Activated CD8-positive, alpha-beta T cell treated with anti-CD3 and anti-CD28 coated beads for 36 hours (primary cell): ENCODE data around the gene ANXA2. TPM values are rescaled to one million over a fixed set of nuclear protein-coding genes. Genes with fewer than 3 reads are reported as not detected.

Experiments
- ATAC-seq: fragments of 200-7000 bp; cut with Tn5 transposase; one replicate; pipeline ENCODE4 v1.10.0; 2021; ENCODE audit warnings: mild to moderate bottlenecking, moderate library complexity
- CTCF ChIA-PET: fragments of 350-600 bp; sonication (Branson Sonifier 250); formaldehyde crosslinking; loops from one replicate; lab custom pipeline; 2021; ENCODE audit warnings: antibody characterized with exemption; lab: Charles Lee
- POLR2A ChIA-PET: fragments of 350-600 bp; sonication (Branson Sonifier 250); formaldehyde crosslinking; loops from one replicate; lab custom pipeline; 2021; ENCODE audit warnings: antibody characterized with exemption; lab: Charles Lee
- DNase-seq: peaks from one replicate; pipeline ENCODE4 v3.0.0-alpha.2; 2020
- H3K27ac Mint-ChIP-seq: one replicate; pipeline ENCODE4 v1.8.0; 2021; ENCODE audit warnings: mild to moderate bottlenecking, mixed read lengths
- H3K27me3 Mint-ChIP-seq: one replicate; pipeline ENCODE4 v1.8.0; 2021; ENCODE audit warnings: mixed read lengths
- H3K36me3 Mint-ChIP-seq: one replicate; pipeline ENCODE4 v1.8.0; 2021; ENCODE audit warnings: low read depth, mixed read lengths
- H3K4me1 Mint-ChIP-seq: one replicate; pipeline ENCODE4 v1.8.0; 2021; ENCODE audit warnings: low read depth, mixed read lengths
- H3K4me3 Mint-ChIP-seq: one replicate; pipeline ENCODE4 v1.8.0; 2021; ENCODE audit warnings: mild to moderate bottlenecking, moderate library complexity, mixed read lengths
- H3K9me3 Mint-ChIP-seq: one replicate; pipeline ENCODE4 v1.8.0; 2021; ENCODE audit warnings: mixed read lengths
- intact Hi-C: fragments of 100-400 bp; cut with micrococcal nuclease; formaldehyde crosslinking; loops from one replicate; pipeline ENCODE4 v1.10.0; 2022
- total RNA-seq, 2 experiments: library from RNA; stranded (reverse); gene quantifications; one replicate each; pipeline ENCODE4 v1.2.3, GENCODE V29; 2021
- TF ChIP-seq, protein P1 (sequence below): fragments of 200-600 bp; IDR thresholded peaks from one replicate; pipeline ENCODE4 v1.8.0; 2022; ENCODE audit warnings: antibody characterized with exemption, mild to moderate bottlenecking

Gene ANXA2
- total RNA-seq, 2 experiments from 2014 or later = 57.9 to 60.2 TPM

DNA sequence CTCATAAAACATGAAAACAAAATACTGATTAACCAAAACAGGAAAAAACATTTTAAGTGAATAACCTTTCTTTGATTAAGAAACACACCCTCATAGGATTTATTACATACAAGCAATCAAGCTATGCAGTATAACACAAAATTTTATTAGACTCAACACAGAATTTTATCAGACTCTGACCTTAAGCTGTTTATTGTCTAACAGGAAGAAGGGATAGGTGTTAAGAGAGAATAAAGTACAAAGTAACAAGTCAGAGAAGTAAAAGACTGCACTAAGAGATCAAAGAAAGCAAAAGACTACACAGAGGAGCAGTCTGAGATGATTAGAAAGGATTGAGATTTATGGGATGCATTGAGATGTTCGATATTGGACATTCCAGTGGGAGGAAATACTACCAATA lies 43.5 kb upstream of the ANXA2 start:
- no peaks in the 10 kb centered on the region for H3K9me3 Mint-ChIP-seq
- H3K4me1 Mint-ChIP-seq = peaks cover 3% of the 10 kb centered on the region
- intact Hi-C loops = no loop called here
- TF ChIP-seq, protein P1, sequence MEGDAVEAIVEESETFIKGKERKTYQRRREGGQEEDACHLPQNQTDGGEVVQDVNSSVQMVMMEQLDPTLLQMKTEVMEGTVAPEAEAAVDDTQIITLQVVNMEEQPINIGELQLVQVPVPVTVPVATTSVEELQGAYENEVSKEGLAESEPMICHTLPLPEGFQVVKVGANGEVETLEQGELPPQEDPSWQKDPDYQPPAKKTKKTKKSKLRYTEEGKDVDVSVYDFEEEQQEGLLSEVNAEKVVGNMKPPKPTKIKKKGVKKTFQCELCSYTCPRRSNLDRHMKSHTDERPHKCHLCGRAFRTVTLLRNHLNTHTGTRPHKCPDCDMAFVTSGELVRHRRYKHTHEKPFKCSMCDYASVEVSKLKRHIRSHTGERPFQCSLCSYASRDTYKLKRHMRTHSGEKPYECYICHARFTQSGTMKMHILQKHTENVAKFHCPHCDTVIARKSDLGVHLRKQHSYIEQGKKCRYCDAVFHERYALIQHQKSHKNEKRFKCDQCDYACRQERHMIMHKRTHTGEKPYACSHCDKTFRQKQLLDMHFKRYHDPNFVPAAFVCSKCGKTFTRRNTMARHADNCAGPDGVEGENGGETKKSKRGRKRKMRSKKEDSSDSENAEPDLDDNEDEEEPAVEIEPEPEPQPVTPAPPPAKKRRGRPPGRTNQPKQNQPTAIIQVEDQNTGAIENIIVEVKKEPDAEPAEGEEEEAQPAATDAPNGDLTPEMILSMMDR = no peak
- DNase-seq (no peak), ATAC-seq (no peak)
- peaks cover 7% of the 10 kb centered on the region for H3K36me3 Mint-ChIP-seq
- H3K27ac Mint-ChIP-seq = no peak overlapping the region
- ChIA-PET CTCF (interaction anchor here (1.1 to 2.1 kb wide), 3 partner anchors 81 to 113 kb away, joined by 3 to 11 read pairs (median 4); no protein-coding TSS in a partner anchor), POLR2A (no interaction called here)
- no peaks in the 10 kb centered on the region for H3K27me3 Mint-ChIP-seq
- H3K4me3 Mint-ChIP-seq = no peak overlapping the region

DNA sequence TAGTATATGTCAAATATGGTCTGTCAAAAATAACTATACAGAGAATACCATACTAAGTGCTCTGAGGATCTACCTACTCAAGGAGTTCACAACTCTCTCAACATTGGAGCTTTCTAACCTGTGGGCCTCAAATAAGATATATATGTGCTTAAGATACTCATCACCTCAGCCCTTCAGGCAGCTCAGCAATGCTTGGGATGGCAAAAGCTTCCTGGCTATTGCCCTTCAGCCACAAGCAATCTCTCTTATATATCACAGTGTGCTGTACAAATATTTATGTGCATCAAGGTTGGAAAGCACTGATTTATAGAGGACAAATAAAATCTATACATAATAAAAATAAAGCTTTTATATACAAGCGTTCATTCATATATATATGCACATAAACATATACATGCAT lies 40.9 kb upstream of the ANXA2 start:
- ATAC-seq (no peak), DNase-seq (no peak)
- intact Hi-C loops = no loop called here
- no peaks in the 10 kb centered on the region for H3K27me3 Mint-ChIP-seq
- TF ChIP-seq, protein P1 = no peak
- ChIA-PET POLR2A (no interaction called here), CTCF (interaction anchor here (0.8 to 1.6 kb wide), 3 partner anchors 10 to 110 kb away, joined by 3 to 4 read pairs (median 3); no protein-coding TSS in a partner anchor)
- peaks cover 3% of the 10 kb centered on the region for H3K4me1 Mint-ChIP-seq
- no peak overlapping the region for H3K27ac Mint-ChIP-seq
- no peaks in the 10 kb centered on the region for H3K9me3 Mint-ChIP-seq
- H3K36me3 Mint-ChIP-seq = peaks cover 15% of the 10 kb centered on the region
- no peak overlapping the region for H3K4me3 Mint-ChIP-seq

DNA sequence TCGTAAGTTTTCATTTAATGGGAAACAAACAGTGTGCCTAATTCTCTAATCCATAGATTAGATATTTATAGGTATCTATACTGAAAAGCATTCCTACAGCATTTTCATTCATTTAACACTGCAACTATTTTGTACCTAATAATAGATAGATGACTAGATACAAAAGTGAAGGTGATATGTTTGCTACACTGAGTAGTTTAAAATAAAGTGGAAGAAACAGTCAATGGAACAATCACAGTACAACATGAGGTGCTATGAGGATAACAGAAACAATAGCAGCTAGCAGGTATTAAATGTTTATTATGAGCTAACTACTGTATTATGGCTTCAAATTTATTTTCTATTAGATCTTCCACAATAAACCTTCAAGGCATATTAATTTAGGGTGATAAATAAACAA lies 31.1 kb upstream of the ANXA2 start:
- Mint-ChIP-seq H3K27ac (no peak overlapping the region), H3K36me3 (peaks cover 37% of the 10 kb centered on the region), H3K9me3 (no peaks in the 10 kb centered on the region), H3K27me3 (no peaks in the 10 kb centered on the region), H3K4me3 (no peak overlapping the region), H3K4me1 (peaks cover under 1% of the 10 kb centered on the region)
- ATAC-seq = no peak
- DNase-seq = no peak
- POLR2A ChIA-PET = interaction anchor here (1.0 kb wide), 1 partner anchor 31 kb away, joined by 4 read pairs; the partner anchor contains the start of gene ANXA2
- TF ChIP-seq, protein P1 = no peak
- intact Hi-C loops = no loop called here
- CTCF ChIA-PET = no interaction called here

GRCh38 chr15:60426870-60427508 lies 29.2 kb upstream of the ANXA2 start:
- POLR2A ChIA-PET = interaction anchor here (0.6 kb wide), 1 partner anchor 249 kb away, joined by 3 read pairs; no protein-coding TSS in a partner anchor
- H3K27me3 Mint-ChIP-seq = no peaks in the 10 kb centered on the region
- intact Hi-C loops = no loop called here
- DNase-seq = no peak
- TF ChIP-seq, protein P1 = no peak
- ATAC-seq = no peak
- peaks cover 4% of the 10 kb centered on the region for H3K4me1 Mint-ChIP-seq
- H3K9me3 Mint-ChIP-seq = no peaks in the 10 kb centered on the region
- H3K27ac Mint-ChIP-seq = no peak overlapping the region
- peaks cover 36% of the 10 kb centered on the region for H3K36me3 Mint-ChIP-seq
- CTCF ChIA-PET = interaction anchor here (0.9 to 1.0 kb wide), 2 partner anchors 66 to 68 kb away, joined by 3 read pairs; no protein-coding TSS in a partner anchor
- no peak overlapping the region for H3K4me3 Mint-ChIP-seq

- ChIA-PET CTCF (interaction anchor here (1.2 kb wide), 1 partner anchor 97 kb away, joined by 3 read pairs; no protein-coding TSS in a partner anchor), POLR2A (no interaction called here)
- TF ChIP-seq, protein P1 = no peak
- ATAC-seq (no peak), DNase-seq (no peak)
- Mint-ChIP-seq H3K9me3 (no peaks in the 10 kb centered on the region), H3K27ac (no peak overlapping the region), H3K4me1 (peaks cover 4% of the 10 kb centered on the region), H3K36me3 (peaks cover 27% of the 10 kb centered on the region), H3K4me3 (no peak overlapping the region), H3K27me3 (no peaks in the 10 kb centered on the region)
- intact Hi-C loops = no loop called here
Observed at GRCh38 chr15:60425461-60425860, 27.7 kb upstream of the ANXA2 start.
